ACC112 (cell line): ENCODE results near the gene LCE3E.

Source experiments
- H2AFZ ChIP-seq: fragments of 200-600 bp; sonication (generic); one replicate; pipeline ENCODE4 v1.6.0; 2017; ENCODE audit warnings: antibody characterized with exemption, low read length; ENCODE audit not compliant: unreplicated experiment
- H3K27ac ChIP-seq: fragments of 200-600 bp; sonication (generic); 2 replicates; pipeline ENCODE4 v1.5.1; 2014; ENCODE audit warnings: low read depth, mild to moderate bottlenecking, antibody characterized with exemption, low read length, moderate library complexity
- H3K27me3 ChIP-seq: fragments of 200-600 bp; sonication (generic); 2 replicates; pipeline ENCODE4 v1.6.1; 2014; ENCODE audit warnings: mild to moderate bottlenecking, antibody characterized with exemption, low read length, moderate library complexity, mixed read lengths; ENCODE audit not compliant: insufficient read depth
- H3K36me3 ChIP-seq: fragments of 200-600 bp; sonication (generic); 2 replicates; pipeline ENCODE4 v1.6.1; 2016; ENCODE audit warnings: mild to moderate bottlenecking, antibody characterized with exemption, low read length, moderate library complexity, mixed read lengths; ENCODE audit not compliant: insufficient read depth
- H3K4me1 ChIP-seq: fragments of 200-600 bp; sonication (generic); one replicate; pipeline ENCODE4 v1.6.1; 2016; ENCODE audit warnings: low read length, mixed read lengths; ENCODE audit not compliant: insufficient read depth, unreplicated experiment, control insufficient read depth
- H3K4me3 ChIP-seq: fragments of 200-600 bp; sonication (generic); 2 replicates; pipeline ENCODE4 v1.5.1; 2014; ENCODE audit warnings: mild to moderate bottlenecking, low read depth, low read length
- H3K79me2 ChIP-seq: fragments of 200-600 bp; sonication (generic); one replicate; pipeline ENCODE4 v1.6.0; 2016; ENCODE audit warnings: low read length; ENCODE audit not compliant: control insufficient read depth, unreplicated experiment, insufficient read depth

Gene LCE3E

DNA sequence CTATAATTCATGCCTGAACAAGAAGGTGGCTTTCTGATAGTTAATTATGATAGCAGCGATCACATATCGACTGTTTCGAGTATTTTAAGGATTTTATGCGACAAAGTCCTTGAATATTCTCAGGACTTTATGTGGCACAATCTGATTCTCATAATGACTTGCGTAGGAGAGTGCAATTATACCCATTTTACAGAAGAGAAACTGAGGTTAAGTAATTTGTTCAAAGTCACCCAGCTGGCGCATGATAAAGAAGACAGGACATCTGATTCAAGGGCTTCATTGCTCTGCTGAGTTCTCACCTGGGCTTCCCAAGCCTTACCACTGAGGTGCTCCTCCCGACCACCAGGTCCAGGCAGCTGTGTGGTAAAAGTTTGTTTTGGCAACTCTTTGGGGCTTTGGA lies 50.5 kb downstream of the LCE3E start:
- peaks cover 11% of the 10 kb centered on the region for H3K4me1 ChIP-seq
- no peaks in the 10 kb centered on the region for H3K36me3 ChIP-seq
- H2AFZ ChIP-seq = no peak overlapping the region
- no peaks in the 10 kb centered on the region for H3K79me2 ChIP-seq
- H3K4me3 ChIP-seq = no peak overlapping the region
- H3K27ac ChIP-seq = no peak overlapping the region
- peaks cover 67% of the 10 kb centered on the region for H3K27me3 ChIP-seq
